Left kidney (tissue), 2 donors: ENCODE data around the gene LRMDA. TPM values are rescaled to one million over a fixed set of nuclear protein-coding genes. Genes with fewer than 3 reads are reported as not detected.

Source experiments
- DNase-seq: peaks from one replicate; pipeline ENCODE4 v3.0.0-alpha.2; 2013
- polyA plus RNA-seq: library from polyadenylated mRNA; unstranded; fragments of 120-200 nt; gene quantifications from one replicate; pipeline ENCODE4 v1.2.1, GENCODE V29; 2013; ENCODE audit not compliant: insufficient read length

LRMDA gene
- polyA plus RNA-seq, 1 donor = 18.0 TPM

DNA sequence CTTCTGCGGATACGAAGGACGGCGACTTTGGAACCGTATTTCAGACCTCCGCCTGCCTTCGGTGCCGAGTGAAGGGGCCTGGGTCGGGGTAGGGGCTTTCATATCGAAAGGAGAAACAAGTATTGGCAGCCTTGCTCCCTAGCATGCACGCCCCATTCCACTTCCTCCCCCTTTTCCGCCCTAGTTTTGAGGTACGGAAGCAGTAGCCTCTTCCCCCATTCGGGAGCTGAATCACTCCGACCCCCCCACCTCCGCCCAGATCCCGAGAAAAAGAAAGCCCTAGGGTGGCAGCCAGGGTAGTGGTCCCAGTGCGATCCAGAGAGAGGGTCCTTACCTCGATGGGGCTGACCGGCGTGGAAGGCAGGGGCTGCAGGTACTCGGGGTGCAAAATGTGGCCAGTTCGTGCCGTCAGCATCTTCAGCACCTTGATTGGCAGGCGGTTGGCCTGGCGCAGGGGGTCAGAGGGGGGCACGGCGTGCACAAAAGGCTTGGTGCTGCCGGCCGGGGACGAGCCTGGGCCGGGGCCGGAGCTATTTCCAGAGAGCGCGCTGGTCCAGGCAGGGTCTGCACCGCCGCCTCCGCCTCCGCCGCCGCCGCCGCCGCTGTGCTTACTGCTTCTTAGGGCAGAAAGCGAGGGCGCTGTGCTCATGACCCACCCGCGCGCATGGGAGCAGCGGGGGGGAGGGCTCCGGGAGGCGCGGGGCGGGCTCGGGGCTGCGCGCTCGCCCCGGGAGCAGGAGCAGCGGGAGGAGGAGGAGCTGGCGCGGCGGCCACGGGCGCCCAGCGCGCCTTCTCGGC, 30.5 kb upstream of the LRMDA start:
- DNase-seq = no peak

DNA sequence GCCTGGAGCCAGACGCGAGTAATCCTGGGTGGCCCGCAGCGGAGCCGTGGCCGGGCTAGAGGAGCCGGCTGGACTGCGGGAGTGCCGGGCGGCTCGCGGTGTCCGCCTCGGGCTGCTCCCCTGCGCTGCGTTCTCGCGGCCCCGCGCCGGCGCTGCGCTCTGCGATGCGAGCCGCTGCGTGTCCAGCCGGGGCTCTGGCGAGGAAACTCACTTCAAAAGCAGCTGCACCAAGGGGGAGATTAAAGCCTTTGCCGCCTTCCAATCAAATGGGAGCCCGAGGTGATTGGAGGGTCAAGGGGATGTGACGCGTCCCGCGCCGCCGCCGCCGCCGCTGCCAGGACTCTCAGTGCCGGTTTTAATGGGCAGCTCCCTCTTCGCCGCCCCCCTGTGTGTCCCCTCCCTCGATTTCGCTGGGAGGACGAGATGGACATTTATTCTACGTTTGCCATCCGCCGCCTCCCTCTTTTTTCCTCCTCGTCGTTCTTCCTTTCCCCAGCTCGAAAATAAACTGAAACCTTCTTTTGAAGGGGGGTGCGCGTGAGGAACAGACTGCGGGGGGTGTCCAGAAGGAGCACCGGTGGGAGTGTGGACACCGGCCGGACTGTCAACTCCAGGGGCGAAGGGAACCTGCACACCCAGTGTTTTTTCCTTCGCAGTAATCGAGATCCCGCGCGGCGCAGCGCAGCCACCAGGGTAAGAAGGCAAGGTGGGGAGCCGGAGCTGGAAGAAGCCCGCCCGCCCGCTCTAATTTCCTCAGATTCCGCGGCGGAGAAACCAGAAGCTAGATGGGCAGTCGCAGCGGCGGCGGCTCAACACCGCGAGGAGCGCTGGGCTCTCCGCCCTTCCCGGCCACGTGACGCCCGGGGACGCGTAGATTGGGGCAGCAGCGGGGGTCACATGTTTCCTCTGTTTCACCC, 29.6 kb upstream of the LRMDA start, which contains the start of gene ZNF503:
Gene ZNF503 (minus strand): TSS at position 196 of the 917 bp plus-strand sequence. CDS start 345 bp downstream, outside the sequence.
- peak; percentile 99 for DNase-seq

DNA sequence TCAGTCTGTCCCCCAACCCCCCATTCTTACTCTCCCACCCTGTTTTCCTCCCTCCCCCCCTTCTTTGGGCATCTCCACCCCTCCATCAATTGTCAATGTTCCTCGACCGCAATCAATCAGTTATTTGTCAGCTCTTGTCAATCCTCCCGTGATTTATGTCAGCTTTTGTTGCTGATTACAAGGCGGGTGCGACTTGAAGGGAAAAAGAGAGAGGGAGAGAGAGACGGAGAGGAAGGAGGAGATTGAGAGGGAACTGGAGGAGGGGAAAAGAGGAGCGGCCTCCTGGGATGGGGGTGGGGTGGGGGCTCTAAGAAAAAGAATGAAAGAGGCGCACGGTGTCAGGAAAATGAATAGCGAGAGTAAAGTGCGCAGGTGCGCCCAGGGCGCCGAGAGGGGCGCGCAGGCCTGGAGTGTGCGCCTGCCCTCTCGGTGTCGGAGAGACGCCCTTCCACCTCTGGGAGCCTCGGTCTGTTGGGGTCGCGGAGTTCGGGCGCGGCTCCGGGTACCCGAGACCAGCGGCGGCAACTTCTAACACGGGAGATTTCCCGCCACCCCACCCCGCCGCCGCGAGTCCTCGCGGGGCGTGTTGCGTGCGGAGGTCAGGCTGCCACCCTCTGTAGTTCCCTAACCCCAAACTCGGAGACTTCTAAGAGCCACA, 28.8 kb upstream of the LRMDA start:
- no peak for DNase-seq

DNA sequence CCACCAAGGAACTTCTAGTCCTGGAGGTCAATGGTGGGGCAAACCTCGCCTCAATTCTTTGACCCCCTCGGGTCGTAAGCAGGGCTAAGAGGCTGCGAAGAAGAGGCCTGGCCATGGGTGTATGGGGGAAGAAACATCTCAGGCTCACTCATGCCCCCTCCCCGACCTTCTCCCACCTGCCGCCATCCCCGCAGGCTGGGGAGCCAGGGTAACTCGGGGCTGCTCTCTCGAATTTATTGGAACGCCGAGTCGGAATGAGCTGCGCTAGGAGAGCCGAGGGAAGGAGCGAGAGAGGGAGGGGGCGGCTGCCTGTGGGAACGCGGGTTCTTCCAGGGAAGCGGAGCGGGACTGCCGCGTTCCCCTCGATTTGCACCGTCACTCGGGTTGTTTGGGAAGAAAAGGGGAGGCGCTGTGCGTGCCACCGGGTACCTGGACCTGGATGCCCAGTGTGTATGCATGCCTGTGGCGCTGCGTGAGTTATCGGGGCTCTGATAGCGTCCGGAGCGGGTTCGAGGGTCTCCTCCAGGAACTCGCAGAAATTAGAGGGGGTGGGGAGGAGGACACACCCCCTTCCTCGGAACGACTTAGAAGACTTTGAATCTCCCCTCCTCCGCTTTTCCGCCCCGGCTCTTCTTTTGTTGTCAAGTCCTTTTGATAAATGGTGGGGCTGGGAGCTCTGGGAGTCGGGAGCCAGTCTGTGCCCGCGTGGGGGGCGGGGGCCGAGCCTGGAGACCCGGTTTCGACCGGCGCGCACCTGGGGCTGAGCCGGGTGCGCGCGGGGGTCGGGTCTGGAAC, 28.1 kb upstream of the LRMDA start:
- DNase-seq = peak; percentile 91

DNA sequence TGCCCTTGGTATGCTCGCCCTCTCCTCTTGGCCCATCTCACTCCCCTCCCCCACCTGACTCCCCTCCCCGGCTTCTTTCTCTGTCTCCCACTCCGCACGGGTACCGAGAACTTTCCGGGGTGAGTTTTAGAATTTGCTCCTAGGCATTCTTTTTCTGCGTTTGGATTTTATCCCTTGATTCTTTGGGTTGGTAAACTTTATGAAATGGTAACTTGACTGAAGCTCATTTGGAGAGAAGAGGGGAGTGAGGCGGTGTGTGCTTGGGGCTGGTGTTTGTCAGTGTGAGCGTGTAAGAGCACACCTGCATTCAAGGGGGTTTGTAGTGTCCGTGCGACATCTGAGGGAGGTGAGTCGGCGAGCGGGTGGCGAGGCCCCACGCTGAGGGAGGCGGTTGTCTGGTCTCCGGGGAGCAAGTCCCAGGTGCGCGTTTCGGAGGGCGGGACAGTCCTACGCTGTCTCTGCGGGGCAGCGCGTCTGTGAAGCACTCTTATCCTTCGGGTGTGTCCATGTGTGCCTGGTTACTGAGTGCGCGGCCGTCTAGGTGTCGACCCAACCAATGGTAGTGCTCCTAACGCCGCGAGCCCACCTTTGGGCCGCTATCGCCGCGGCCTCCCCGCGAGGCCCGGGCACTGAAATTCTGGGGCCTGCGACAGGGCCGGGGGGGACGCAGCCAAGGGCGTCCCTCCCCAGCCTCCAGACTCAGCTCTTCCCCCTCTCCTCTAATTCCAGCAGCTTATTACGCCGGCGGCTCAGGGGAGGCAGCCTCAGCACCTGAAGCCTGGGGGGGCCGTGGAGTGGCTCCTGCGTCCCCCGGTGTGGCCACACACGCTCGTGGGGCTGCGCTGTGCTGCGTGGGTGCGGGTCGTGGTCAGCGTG, 27.2 kb upstream of the LRMDA start:
- DNase-seq = no peak

DNA sequence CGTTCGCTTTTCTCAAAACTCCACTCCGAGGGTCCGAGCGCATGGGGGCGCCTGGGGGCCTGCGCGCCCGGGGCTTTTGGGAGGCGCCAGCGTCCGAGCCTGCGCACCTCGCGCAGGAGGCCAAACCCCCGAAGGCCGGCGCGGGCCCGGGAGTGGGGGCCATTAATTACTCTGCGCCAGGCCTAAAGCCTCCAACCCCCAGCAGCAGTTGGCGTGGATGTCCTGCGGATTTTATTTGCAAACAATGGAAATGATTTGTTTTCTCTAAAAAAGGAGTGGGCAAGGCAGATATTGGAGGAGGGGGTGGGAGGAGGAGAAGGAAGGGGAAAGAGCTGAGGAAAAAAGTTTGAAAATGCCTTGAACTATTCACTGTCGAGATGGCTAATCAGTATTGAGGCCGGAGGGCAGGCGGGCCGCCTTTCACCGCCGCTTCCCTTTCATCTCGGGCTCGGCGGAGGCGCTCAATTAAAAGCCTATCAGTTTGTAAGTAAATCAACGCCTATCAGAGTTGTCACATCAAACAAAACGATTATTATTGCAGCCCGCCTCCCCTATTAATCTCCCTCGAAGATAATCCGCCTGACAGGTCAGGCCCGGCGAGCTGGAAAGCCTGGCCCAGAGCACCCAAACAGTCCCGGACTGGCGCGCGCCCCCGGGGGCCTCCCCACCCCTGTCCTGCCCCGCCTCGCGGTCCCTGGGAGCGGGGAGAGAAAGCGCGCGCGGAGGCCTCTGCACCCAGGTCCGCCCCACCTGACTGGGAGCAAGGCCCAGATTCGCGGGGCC, 26.4 kb upstream of the LRMDA start:
- DNase-seq = no peak

DNA sequence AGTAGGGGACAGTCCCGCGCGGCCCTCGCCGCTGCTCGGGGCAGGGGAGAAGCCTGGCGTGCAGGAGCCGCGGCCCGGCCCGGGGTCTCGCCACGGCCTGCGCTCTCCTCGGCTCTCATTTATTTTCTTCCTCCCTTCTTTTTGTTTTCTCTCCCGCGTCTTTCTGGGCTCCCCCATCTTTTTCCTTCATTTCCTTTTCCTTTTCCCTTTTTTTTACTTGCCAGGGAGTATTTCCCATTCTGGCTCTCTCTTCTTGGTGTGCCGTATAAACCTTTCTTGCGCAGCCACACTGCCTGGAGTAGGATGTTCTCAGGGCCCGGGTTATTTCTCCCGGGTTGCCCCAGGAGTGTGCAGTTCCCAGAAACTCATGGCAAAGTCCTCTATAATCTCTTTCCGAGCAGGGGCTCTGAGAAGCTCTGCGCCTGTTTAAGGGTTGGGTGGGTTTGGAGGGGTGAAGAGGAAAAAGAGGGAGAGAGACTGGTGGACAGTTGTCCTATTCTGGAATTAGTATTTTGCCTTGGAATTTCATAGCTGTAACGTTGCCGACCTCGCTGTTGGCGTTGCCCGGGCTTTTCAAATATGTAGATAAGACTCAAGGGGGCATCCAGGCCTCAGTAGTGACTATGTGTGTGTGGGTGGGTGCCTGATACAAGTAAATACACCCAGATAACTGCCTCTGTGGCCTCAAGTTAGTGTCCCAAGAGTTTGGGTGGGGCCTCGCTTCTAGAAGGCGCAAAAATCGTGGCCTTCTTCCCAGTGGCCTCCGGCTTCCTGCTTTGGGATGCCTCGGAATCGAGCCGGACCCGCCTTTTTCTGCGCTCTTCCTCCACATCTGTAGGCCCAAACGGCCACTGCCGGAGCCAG, 25.6 kb upstream of the LRMDA start:
- no peak for DNase-seq

DNA sequence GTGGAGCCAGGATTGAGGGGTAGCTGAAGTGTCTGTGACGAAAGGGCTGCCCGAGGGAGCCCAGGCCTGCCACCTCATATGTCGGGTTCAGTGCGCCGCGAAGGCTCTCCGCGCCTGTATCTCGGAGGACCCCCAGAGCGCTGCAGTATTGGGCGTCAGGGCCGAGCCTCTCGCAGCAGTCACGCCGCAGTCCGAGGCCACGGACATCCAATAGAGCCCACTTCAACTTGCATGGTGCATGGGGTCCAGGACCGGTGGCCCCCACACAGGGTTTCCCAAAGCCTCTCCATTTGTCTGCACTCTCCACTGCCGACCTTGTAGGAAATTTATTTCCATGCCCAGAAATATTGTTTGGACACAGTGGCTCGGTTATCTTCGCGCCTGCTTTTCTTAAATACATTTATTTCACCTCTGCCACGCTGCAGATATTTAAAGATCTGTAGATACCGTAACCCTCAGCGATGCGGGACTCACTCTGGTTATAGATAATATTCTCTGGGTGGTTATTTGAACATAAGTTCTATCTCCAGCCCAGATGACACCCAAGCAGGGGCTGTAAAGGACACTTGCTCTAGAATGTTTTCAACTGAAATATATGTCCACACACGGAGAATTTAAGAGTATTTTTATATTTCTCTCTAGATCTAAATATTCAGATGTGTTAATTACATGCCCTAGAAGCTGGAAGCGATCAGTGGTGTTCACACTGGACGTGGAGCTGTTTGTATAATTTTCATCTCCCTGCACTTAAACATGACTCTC, 24.8 kb upstream of the LRMDA start:
- no peak for DNase-seq

DNA sequence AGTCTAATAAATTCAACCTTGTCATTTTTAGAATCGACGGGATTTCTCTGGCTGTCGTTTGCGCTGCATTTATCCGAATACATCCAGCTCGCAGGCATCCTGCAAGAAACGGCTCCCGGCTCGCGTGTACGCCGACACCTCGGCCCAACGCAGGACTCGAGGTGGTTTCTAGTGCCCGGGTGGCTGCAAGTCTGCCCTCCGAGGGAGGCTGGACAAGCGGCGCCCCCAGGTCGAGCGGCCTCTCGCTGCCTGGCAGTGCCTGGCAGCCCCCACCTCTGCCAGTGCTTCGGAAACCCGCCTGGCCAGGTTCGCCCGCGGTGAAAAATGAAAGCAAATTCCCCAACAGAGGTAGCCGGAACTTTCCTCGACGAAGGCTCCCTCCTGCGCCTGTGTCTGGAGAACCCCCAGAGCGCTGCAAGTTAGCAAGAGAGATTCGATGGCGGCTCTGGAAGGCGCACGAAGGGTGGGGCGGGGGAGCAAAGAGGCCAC, 24.2 kb upstream of the LRMDA start:
- no peak for DNase-seq

DNA sequence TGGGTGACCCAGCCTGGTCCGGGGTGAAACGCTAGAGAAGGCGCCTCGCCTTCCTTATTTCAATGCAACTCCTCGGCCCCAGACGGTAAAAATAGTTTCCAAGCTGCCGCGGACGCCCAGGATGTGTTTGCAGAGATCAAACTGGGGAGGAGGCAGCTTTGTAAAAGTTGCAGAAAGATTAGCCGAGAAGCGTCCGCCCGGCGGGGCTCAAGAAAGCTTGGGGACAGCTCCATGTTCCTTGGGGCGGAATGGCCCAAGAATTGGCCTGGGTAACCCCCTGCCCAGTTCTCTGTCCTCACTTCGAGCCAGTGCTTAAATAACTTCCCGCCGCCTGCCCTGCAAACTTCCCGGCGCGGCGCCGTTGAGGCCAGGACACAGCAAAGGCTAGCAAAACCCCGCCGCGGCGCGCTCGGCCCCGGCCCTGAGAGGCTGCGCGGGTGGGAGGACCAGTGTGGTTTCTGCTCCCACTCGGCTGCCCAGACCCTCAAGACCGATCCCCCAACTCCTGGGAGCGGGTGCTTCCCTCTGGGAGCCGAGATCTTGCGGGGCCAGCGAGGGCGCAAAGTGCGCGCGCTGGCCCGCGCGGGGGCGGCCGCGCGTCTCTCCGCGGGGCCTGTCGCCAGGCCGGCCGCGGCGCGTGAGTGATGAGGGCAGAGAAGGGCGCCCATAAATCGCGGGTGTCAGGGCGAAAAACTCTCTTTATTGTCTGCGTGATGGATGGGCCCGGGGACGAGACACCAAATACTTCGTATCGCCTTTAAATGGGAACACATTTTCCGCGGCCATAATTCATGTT, 23.5 kb upstream of the LRMDA start:
- no peak for DNase-seq

DNA sequence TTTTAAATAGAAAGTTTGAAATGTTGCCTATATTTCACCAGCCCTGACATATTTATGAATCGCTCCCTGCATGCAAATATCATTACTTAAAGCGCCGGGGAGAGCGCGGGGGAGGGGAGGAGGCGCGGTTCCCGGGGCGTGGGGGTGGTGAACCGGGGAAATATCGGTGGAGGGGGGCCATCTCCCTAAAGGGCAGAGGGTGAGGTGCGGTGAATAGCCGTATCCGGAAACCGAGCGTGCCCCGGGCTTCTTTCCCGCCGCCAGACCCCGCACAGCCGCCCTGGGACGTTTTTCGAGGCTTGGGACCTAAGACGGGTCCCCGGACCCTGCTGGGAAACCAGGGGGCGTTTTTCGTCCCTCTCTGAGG, 22.9 kb upstream of the LRMDA start:
- no peak for DNase-seq

DNA sequence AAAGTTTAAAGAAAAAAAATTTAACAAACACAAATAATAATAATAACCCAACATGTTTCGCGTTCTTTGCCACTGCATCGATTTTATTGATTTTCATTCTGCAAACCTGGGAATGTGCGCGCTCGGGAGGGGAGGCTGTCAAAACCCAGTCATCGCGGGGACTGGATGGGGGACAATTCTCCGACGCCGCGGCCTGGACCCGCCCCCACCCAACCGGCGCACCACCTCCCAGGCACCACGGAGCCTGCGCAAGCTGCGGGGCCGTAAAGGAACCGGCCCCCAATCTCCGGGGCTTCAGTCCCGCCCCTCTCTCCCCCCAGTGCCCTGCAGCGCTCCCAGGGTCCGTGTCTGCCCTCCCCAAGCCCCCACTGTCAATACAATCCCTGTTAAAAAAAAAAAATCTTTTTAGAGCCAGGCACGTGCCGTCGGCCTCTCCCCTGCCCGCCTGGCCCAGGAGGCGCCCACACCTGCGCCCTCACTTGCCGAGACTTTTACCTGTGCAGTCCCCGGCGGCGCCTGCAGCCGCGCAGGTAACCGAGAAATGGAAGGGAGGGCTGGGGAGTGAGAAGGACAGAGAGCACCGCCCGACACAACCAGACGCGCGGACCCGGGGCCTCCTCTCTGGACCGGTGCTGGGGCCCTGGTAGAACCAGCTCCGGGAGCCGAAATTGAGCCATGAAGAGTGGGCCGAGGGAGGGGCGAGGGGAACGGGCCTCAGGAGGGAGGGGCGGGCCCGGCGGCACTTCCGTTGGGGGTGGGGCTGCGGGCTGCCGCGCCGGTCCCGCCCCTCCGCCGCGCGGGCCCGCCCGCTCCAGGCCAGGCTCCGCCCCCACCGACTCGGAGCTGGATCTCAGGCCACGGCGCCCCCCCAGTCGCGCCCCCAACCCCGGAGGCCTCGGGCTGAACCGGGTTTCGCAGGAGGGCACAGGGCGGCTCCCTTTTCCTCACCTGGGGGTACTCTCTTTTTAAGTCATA, 22.2 kb upstream of the LRMDA start:
- no peak for DNase-seq

DNA sequence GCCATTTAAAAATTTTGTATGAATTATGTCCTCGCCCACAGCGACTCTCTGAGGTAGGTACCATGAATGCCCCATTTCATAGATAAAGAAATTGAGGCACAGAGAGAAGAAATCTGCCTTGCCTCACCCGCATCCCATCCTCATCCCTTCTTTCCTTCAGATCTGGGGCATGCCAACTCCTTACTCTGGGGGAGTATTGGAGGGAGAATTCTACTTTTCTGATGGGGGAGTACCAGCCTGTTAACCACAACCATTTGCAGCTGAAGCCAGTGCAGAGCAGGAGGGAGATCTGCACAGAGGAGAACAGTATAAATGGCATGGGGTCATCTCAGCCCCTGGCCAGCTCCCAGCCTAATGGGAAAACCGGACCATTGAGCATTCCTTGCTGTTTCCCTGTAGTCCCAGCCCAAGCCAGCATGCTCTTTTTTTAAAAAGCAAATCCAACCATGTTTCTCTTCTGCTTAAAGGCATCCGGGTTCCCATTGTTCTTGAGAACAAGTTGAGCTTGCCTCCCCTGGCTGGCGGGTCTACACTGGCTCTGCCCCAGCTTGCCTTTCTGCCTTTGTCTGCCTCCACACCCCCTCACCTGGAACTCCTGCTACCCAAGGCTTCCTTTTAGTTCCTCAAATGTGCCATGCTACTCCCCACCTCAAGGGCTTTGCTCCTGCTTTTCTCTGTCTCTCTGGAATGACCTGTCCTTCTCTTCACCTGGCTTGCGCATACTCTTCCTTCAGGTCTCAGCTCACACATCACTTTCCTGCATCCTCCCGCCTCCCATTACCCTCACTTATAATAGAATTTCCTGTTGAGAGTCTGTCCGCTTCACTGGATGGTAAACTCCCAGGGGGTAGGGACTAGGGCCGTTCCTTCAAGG, 21.1 kb upstream of the LRMDA start:
- DNase-seq = no peak

DNA sequence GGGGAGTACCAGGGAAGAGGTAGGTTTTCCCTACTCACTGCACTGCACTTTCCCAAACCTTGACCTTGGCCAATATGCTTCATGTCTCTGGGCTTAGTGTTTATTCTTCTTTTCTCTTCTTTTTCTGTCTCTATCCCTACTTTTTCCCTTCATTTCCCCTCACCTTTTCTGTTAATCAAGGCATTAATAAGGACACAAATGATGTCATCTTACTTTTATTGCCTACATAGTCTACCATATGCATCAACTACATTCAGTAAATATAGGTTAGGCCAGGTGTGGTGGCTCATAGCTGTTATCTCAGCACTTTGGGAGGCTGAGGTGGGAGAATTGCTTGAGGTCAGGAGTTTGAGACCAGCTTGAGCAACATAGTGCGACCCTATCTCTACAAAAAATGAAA, 16.9 kb upstream of the LRMDA start:
- DNase-seq = no peak

DNA sequence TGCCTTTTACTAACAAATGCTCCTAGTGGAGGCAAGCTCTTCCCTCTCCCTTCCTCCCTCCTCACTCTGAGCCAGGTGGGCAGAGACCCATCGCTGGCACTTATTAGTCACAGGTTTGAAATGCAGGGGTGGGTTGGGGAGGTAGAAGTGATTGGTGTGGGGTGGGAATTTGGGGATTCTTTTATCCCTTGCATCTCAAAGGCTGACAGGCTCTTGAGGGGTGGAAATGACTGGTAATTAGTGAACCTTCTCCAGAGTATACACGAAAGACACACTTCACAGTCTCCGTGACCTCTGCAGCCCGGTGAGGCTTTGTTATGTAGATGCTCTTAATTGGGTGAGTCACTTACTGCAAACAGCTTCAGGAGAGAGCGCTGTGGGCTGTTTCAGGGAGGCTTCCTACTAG, 13.9 kb upstream of the LRMDA start:
- no peak for DNase-seq
